ENCODE results near the gene COQ9.
"Not testable (repeated sequence)": the region's sequence is repeated elsewhere in the genome, so short reads cannot be mapped to it uniquely, and the experiment has no call there.

COQ9 gene

DNA sequence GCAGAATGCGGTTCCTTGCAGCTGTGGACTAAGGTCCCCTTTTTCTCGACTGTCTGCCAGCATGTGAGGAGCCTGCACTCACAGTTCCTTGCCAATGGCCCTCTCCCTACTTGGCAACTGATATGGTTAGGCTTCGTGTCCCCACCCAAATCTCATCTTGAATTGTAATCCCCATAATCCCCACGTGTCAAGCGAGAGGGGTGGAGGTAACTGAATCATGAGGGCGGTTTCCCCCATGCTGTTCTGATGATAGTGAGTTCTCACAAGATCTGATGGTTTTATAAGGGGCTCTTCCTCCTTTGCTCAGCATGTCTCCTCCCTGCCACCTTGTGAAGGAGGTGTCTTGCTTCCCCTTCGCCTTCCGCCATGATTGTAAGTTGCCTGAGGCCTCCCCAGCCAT, 20.0 kb upstream of the COQ9 start:
- DNase-seq (ENCODE audit: low spot score), result no peak

DNA sequence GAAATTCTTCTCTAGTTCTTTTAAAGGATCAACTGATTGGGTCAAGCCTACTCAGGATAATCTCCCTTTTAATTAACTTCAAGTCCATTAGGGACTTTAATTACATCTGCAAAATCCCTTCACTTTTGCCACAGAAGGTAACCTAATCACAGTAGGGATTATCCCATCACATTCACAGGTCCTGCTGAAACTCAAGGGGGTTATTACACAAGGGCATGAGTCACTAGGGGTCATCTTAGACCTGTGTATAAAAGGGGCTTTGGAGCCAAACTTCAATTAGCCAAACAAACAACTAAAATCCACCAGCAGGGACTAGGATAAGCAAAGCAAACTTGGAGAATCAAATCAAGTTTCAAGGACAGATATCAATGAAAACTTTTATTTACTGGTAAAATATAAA, 19.5 kb upstream of the COQ9 start:
- DNase-seq (ENCODE audit: low spot score), result no peak

DNA sequence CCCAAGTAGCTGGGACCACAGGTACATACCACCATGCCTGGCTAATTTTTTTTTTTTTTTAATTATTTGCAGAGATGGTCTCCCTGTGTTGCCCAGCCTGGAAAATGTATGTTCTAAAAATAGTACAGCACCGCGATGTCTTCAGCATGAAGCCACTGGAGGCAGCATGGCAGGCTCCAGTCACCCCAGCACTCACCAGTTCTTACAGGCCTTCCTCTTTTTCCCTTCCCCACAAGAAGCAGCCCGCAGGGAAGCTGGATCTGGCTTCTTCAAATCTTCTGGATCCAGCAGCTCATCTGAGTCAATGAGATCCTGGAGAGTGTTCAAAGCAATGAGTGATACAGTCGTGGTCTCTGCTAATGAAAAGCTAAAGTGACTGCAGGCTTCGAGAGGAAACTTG, 16.3 kb upstream of the COQ9 start:
- no peak for DNase-seq (ENCODE audit: low spot score)

DNA sequence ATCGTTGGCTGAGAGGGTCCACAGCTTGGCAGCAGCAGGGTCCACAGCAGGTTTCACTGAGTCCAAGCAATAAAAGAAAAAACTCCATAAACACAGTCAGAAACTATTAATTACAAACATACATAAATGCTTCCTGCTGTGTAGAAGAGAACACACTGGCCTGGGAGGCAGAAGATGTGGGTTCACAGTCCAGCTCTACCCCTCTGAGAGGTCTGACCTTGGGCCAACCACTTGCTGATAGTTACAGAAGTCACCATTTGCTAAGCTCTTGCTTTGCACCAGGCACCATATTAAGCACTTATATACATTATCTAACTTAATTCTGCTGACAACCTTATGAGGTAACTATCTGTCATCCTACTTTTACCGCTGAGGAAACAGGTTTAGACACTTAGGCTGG, 14.8 kb upstream of the COQ9 start:
- DNase-seq (ENCODE audit: low spot score), result no peak

DNA sequence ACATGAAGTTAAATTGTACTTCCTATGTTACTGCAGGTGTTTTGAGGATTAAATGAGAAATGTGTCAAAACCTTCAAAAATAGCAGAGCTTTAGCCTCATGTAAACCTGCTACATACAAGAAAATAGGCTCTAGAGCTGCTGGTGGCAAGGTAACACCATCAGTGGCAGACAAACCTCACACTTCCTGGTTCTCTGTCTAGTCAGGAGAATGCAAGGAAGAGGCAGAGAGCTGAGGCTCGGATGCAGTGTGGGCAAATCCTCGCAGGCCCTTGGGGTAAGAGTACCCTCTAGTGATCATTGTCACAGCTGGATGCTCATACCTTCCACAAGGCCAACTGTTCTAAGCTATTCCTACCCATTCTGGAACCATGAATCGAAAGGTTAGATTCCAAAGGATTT, 14.3 kb upstream of the COQ9 start:
- no peak for DNase-seq (ENCODE audit: low spot score)

DNA sequence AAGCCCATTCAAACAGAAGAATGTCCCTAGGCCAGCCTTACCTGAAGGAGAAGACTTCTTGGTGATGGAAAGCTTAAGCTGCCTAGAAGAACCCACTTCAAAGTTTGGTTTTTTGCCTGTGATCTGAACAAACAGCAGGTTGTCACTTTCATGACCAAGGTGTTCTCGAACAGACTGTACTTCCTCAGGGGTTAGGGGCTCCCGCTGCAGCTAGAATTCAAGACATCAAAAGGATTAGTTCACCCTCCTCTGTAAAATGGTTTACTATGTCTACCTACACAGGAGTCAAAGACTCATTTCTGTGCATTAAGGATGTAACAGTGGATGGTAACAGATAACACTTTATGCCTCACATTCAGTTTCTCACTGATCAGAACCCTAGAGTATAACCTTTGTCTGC, 13.3 kb upstream of the COQ9 start:
- no peak for DNase-seq (ENCODE audit: low spot score)

DNA sequence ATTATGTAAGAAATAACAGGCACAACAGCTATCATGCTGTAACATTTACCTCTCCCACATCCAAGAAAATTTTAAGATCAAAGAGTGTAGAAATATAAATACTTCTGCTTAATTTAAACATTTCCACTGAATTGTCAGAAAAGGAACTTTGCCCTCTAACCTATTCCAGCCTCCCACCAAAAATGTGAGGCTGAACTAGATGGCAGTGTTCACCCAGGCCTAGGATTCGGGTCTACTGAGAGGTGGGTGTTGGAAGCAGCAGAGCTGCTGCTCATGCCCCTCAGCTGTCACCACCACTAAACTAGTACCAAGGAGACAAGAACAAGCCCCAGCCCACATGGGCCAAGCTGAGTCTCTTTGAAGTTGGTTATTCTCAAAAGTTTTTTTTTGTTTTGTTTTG, 11.4 kb upstream of the COQ9 start:
- no peak for DNase-seq (ENCODE audit: low spot score)

DNA sequence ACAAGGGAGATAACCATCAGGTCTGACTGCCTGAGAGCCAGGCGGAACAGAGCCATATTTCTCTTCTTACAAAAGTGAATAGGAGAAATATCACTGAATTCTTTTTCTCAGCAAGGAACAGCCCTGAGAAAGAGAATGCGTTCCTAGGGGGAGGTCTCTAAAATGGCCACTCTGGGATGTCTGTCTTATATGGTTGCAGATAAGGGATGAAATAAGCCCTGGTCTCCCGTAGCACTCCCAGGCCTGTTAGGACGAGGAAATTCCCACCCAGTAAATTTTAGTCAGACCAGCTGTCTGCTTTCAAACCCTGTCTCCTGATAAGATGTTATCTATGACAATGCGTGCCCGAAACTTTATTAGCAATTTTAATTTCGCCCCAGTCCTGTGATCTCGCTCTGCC, 7.3 kb upstream of the COQ9 start:
- not testable (repeated sequence) for DNase-seq (ENCODE audit: low spot score)

DNA sequence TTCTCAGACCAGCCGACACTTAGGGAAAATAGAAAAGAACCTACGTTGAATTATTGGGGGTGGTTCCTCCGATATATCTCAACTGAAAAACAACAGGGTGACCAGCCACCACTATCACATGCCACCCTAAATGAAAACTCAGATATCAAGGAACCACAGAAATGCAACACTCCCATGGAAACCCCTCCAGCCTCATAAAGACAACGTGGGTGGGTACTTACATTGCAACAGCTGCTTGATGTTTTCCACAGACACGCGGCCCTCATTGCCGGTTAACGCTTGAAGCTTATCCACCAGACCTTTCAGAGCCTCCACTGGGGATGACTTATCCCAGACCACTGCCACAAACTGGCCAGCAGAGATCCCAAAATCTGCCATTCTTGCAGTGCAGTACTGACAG, 6.7 kb upstream of the COQ9 start:
- DNase-seq (ENCODE audit: low spot score), result not testable (repeated sequence)

DNA sequence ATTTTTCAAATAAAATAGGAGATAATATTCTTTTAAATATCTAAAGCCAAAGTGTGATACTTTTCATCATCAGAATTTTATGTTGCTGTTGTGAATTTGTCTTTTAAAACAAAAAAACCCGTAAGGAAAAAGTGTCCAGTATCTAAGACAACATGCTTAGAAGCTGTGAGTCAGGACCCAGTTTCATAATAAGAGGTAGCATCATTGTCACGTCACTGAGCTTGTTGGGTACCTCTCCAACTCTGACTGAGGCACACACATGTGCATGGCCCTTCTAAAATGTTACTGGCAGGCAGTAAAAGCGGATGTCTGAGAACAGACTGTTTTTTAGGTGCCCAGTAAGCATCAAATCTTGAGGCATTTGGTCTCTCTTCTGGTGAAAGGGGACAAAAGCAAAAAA, 2.6 kb upstream of the COQ9 start:
- DNase-seq (ENCODE audit: low spot score), result no peak

DNA sequence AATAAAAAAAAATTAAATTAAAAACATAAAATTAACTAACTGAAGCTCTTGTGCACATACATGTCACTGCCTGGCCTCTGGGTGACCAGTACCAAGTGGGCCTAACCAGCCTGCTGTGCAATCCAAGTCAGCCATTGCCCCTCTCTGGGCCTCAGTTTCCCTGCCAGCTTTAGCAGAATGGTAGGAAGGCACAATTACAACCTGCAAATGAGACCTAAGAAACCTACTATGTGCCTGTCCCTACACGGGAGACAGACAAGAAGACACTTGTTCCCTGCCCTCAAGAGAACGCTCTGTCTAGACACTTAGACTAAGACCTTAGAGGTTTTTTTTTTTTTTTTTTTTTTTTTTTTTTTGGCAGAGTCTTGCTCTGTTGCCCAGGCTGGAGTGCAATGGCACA, 1.8 kb upstream of the COQ9 start:
- no peak for DNase-seq (ENCODE audit: low spot score)

DNA sequence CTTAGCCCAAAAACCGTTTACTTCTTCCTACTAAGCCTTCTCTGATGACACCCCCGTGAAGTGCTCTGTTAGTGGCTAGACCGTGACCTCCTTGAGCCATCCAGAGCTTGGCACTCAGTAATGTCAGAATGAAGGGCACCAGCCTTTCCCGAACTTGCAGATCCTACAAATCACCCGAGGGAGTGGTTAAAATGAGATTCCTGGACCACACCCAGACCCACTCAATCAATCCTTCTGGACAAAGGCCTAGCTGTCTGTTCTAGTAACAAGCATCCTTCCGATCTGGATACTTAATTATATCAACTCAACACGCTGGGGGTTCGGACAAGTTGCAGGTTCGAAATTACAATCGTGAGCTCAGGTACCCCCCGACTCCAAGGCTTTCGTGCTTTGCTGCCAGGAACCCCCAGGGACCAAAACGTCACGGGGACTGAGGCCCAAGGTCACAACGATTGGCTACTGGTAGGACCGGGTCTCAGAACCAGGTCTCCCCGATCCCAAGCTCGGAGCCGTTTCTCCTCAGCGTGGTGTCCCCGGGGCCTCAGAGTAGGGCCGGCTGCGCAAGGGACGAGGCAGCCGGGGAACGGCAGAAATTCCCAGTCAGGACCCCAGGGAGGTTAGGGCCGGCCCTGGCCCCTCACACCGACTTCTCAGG, 621 bp upstream of the COQ9 start:
- peak; percentile 3 for DNase-seq (ENCODE audit: low spot score)

DNA sequence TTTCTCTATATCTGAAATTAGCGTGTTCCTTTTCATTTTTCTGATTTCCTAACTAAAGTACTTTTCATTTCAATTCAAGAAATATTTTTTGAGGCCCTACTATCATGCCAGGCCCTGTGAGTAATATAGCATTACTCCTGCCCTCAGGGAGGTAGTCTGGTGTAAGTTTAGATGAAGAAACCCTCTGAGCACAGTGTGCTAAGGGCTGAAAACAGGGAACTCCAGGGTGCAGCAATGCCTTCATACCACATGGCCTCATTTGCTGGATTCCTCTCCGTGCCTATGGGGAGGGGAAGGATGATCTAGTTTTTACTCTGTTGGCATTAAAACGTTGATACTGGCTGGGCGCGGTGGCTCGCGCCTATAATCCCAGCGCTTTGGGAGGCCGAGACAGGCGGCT, 4.7 kb downstream of the COQ9 start:
- DNase-seq (ENCODE audit: low spot score), result no peak

DNA sequence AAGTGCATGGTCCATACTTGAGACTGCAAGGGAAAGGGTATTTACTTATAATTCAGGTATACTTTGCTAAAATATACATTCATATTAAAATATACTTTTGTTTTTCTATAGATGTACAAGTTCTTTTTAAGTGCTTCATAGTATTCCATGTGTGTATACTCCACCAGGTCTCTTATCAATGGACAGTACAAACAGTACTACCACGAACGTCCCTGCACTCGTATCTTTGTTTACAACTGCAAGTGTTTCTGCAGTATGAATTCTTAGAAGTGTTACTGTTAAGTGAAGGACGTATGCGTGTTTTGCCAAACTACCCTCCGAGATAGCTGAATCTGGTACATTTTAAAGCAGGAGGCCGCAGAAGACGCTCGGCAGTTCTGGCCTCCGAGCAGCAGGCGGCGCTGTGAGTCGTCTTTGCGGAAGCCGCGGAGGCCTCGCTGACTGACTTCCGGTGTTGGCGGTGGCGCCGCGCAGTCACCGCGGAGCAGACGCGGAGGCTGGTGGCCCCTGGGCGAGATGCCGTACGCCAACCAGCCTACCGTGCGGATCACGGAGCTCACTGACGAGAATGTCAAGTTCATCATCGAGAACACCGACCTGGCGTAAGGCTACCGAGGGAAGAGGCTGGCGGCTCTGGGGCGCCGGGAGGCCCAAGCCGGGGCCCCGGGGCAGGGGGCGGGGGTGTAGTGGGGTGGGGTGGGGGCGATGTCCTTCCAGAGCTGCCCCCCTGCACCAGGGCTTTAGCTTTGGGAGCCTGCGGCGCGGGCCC, 15.1 kb downstream of the COQ9 start, which contains the start of gene POLR2C:
Gene POLR2C, plus strand, starts transcription at position 471 of the 769 bp plus-strand sequence. Its CDS starts 46 bp downstream, at position 517.
- DNase-seq (ENCODE audit: low spot score), result peak; percentile 70

DNA sequence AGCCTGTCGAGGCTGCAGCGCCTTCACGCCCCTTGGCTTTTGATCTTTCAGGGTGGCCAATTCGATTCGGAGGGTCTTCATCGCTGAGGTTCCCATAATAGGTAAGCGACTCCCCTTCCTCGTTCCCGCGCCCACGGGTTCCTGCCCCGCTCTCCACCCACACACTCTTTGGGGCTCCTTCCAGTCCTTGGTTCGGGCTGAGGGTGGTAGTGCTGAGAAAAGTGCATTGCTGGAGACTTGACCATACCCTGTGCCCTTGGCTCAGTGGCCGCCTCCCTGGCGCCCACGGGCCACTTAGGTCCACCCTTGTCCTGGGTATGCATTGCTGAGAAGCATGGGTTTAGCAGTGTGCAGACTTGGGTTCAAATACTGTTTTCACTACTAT, 15.7 kb downstream of the COQ9 start:
- no peak for DNase-seq (ENCODE audit: low spot score)

DNA sequence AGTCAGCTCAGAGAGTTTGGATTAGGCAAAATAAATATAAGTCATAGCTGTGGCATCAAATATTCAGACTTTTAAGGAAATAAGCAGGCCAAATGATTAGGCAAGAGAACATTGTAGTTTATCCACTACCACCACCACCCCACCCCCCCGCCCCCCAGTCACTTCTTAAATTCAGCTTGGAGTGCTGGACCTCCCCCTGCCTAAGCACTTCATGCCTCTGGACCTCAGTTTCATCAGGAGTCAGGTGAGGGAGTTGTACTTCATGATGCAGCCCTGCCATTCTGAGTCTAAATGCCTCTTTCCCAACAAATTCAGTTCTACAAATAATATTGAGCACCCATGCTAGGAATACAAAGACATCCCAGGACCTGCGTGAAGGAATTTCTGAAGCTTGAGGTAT, 17.2 kb downstream of the COQ9 start:
- DNase-seq (ENCODE audit: low spot score), result no peak

DNA sequence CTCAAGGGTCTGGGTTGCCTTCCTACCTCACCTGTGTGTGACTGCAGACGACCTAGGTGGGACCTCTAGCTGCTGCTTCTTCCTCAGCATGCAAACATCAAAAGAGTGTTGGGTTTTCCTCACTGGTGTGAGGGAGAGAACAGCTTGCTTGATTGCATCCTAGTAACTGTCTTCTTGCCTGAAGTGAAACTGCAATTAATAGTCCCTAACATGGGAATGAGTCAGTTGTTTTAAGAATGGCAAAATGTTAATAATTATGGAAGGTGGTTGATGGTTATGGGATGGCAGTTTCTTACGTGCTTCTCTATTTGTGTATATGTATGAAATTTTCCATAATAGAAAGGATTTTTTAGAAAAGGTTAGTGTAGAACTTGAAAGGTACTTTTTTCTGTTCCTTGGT, 21.1 kb downstream of the COQ9 start:
- DNase-seq (ENCODE audit: low spot score), result no peak

DNA sequence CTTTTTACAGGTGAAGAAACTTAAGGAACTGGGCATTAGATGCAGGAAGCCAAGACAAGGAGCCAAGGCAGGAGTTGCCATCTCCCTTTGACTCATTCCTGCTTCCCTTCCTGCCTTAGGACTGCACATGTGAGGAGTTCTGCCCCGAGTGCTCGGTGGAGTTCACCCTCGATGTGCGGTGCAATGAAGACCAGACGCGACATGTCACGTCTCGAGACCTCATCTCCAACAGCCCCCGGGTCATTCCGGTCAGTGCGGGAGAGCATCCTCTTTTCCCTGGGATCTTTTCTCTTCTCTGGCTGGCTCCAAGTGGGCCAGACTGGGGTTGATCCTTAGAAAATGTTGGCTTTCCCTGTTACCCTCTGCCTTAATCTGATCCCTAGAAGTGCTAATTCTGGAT, 21.8 kb downstream of the COQ9 start:
- no peak for DNase-seq (ENCODE audit: low spot score)

DNA sequence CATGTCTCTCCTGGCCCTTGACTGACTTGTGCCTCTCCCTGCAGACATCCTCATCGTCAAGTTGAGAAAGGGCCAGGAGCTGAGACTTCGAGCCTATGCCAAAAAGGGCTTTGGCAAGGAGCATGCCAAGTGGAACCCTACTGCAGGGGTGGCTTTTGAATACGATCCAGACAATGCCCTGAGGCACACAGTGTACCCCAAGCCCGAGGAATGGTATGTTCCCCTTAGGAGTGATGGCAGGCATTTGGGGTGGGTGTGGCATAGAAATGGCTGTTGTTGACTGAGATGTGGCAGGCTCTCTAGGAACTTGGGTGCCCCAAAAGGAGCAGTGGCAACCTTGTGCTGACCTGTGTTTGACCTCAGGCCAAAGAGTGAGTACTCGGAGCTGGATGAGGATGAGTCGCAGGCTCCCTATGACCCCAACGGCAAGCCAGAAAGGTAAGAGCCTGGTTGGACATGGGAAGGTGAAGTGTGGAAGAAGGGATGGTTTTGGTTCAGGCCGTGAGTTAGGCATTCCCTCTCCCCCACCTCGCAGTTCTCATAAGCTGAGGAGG, 22.7 kb downstream of the COQ9 start:
- DNase-seq (ENCODE audit: low spot score), result no peak

DNA sequence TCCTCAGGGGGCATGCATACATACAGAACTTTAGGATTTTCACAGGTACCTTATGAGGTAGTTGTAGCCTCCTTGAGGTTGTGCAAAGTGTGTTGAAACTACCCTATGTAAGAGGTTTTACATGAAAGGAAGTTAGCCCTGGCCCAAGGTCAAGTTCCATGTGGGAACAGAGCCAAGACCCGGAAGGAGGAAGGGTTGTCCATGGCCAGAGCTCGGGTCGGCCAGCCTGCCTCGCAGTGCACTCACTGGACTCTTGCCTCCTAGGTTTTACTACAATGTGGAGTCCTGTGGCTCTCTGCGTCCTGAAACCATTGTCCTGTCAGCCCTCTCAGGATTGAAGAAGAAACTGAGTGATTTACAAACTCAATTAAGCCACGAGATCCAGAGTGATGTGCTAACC, 23.4 kb downstream of the COQ9 start:
- no peak for DNase-seq (ENCODE audit: low spot score)

DNA sequence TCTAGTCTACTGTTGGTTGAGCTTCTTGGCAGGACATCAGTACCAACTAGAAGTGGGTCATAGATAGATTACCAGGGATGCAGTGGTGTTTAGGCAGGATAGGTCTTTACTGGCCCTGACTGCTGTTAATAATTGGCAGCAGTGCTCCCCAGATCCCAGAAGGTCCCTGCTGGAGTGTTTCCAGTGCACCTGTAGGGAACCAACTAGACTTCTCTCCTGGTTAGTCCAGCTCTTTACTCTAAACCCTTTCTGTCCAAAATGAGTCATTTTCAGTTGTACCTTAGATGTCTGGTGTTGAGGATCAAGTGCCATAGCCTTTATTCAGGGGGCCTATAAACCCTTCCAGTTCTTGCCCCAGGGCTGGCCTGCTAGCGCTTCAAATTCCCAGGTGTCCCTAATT, 23.9 kb downstream of the COQ9 start:
- no peak for DNase-seq (ENCODE audit: low spot score)

DNA sequence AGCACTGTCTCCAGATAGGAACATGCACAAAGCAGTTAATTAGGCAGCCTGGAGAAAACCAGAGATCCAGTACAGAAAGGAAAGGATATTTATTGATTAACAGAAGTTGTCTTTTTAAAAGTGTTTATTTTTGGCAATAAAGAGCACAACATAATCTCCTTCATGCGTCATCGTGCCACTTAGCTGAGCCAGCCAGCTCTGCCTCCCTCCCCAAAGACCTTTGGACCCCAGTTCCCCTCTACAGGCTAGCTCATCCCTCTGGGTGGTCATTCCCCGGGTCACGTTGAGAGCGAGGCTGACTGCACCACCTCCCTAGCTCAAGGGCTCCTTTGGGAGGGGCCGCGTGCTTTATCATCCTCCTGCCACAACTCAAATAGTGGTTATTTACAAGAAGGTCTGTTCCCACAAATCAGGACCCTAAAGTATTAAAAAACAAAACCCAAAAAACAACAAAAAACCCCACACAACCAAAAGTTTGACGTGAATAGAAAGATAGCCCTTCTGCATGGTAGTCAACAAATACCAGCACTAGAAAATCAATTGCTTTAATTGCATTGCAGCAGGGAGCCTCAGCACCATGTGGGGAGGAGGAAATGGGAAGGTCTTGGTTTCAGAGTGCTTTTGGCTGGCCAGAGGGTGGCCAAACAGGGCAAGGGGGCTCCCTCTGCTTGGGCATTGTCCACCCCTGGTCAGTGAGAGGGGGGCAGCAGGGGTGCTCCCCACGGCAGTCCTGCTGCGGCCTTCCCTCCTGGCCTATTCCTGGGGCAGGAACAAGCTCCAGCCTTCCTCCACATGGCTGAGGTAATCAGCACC, 24.8 kb downstream of the COQ9 start:
- no peak for DNase-seq (ENCODE audit: low spot score)

DNA sequence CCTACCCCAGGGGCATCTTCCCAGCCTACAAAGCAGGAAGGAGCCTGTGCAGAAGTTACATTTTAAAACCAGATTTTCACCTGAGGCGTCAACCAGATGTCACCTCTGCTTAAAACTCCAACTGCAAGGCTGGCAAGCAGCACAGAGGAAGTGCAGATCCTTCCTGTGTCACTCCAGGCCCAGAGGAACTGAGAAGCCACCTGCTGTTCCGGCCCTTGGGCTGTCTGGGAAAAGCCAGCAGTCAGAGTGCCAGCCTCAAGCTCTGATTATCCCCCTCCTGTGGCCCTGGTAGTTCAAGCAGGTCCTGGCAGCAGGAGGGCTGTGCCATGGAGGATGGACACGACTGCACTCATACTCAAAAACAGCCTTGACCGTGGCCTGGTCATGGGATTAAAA, 25.4 kb downstream of the COQ9 start:
- no peak for DNase-seq (ENCODE audit: low spot score)

All from globus pallidus (tissue), 1 donor.